IMR-90 (cell line): ENCODE results near the gene CRLF2. TPM values are rescaled to one million over a fixed set of nuclear protein-coding genes. Genes with fewer than 3 reads are reported as not detected.
"Not testable (repeated sequence)": the region's sequence is repeated elsewhere in the genome, so short reads cannot be mapped to it uniquely, and the experiment has no call there.

Source experiments
- ATAC-seq: fragments of 200-7000 bp; cut with Tn5 transposase; 2 replicates; pipeline ENCODE4 v1.9.1; 2020; ENCODE audit warnings: low read depth, mild to moderate bottlenecking, moderate library complexity
- BruUV-seq: library from RNA; stranded (reverse); fragments of 400-500 nt; replicated peaks from 2 replicates; lab custom pipeline; 2021; lab: Mats Ljungman, UMichigan
- CTCF ChIA-PET: fragments of 300-600 bp; formaldehyde crosslinking; extraction: SDS; loops from one replicate; lab custom pipeline; 2021; ENCODE audit warnings: antibody characterized with exemption; lab: Yijun Ruan, JAX
- POLR2A ChIA-PET: fragments of 300-600 bp; sonication (Branson Sonifier 250); formaldehyde crosslinking; loops from one replicate; lab custom pipeline; 2022; ENCODE audit warnings: antibody characterized with exemption; ENCODE audit not compliant: unreplicated experiment; lab: Charles Lee
- DNase-seq: peaks from one replicate; pipeline ENCODE4 v3.0.0; 2013
- H2AFZ ChIP-seq: replicated peaks from 2 replicates; pipeline ENCODE3; 2013; ENCODE audit warnings: low read length, mild to moderate bottlenecking; ENCODE audit not compliant: poor library complexity
- H2AK5ac ChIP-seq: 2 replicates; pipeline ENCODE4 v1.6.1; 2013; ENCODE audit warnings: low read depth, low read length, inconsistent platforms
- H2AK9ac ChIP-seq: replicated peaks from 2 replicates; pipeline ENCODE3; 2013; ENCODE audit warnings: mild to moderate bottlenecking, low read depth, low read length, moderate library complexity; ENCODE audit not compliant: poor library complexity
- H2BK120ac ChIP-seq: 2 replicates; pipeline ENCODE4 v1.6.1; 2013; ENCODE audit warnings: low read depth, low read length, inconsistent platforms
- H2BK15ac ChIP-seq: 3 replicates; pipeline ENCODE4 v1.6.1; 2013; ENCODE audit warnings: low read depth, low read length, inconsistent platforms
- H2BK20ac ChIP-seq: 2 replicates; pipeline ENCODE4 v1.6.1; 2013; ENCODE audit warnings: low read depth, mild to moderate bottlenecking, inconsistent platforms, low read length, moderate library complexity
- H2BK5ac ChIP-seq: 2 replicates; pipeline ENCODE4 v1.6.1; 2013; ENCODE audit warnings: mild to moderate bottlenecking, low read depth, low read length, inconsistent platforms; ENCODE audit not compliant: poor library complexity, severe bottlenecking
- H3K14ac ChIP-seq: replicated peaks from 2 replicates; pipeline ENCODE4 v1.6.1; 2013; ENCODE audit warnings: low read depth, low read length, inconsistent platforms
- H3K18ac ChIP-seq: 2 replicates; pipeline ENCODE4 v1.6.1; 2013; ENCODE audit warnings: low read depth, low read length, control low read depth
- H3K23ac ChIP-seq: 2 replicates; pipeline ENCODE4 v1.6.1; 2013; ENCODE audit warnings: low read depth, low read length, inconsistent platforms
- H3K27ac ChIP-seq: 2 replicates; pipeline ENCODE4 v1.5.1; 2013; ENCODE audit warnings: mild to moderate bottlenecking, control low read depth, low read length; ENCODE audit not compliant: insufficient read depth
- H3K27me3 ChIP-seq: 2 replicates; pipeline ENCODE4 v1.6.1; 2013; ENCODE audit warnings: low read length; ENCODE audit not compliant: control insufficient read depth, insufficient read depth
- H3K36me3 ChIP-seq: 2 replicates; pipeline ENCODE4 v1.6.1; 2013; ENCODE audit warnings: low read length, mixed read lengths; ENCODE audit not compliant: control insufficient read depth, insufficient read depth
- H3K4ac ChIP-seq: 2 replicates; pipeline ENCODE4 v1.6.1; 2013; ENCODE audit warnings: low read depth, low read length, inconsistent platforms
- H3K4me1 ChIP-seq: 2 replicates; pipeline ENCODE4 v1.6.1; 2013; ENCODE audit warnings: low read length, mixed read lengths; ENCODE audit not compliant: control insufficient read depth, insufficient read depth
- H3K4me2 ChIP-seq: 2 replicates; pipeline ENCODE4 v1.6.1; 2013; ENCODE audit warnings: low read depth, mild to moderate bottlenecking, control low read depth, low read length, moderate library complexity
- H3K4me3 ChIP-seq: 2 replicates; pipeline ENCODE4 v1.5.1; 2013; ENCODE audit warnings: low read depth, mild to moderate bottlenecking, control low read depth, low read length, moderate library complexity; ENCODE audit not compliant: insufficient read depth
- H3K56ac ChIP-seq: 2 replicates; pipeline ENCODE4 v1.6.1; 2013; ENCODE audit warnings: low read length, inconsistent platforms; ENCODE audit not compliant: insufficient read depth; ENCODE audit errors: extremely low read depth
- H3K79me1 ChIP-seq, 2 experiments: 2 replicates each; pipeline ENCODE4 v1.6.1; 2013; ENCODE audit warnings: low read length in 2 of 2, inconsistent platforms in 1 of 2, low read depth in 1 of 2
- H3K9ac ChIP-seq: 2 replicates; pipeline ENCODE4 v1.6.1; 2013; ENCODE audit warnings: low read depth, low read length, control low read depth
- H3K9me1 ChIP-seq: 2 replicates; pipeline ENCODE4 v1.6.1; 2013; ENCODE audit warnings: low read length, inconsistent platforms; ENCODE audit not compliant: insufficient read depth
- H3K9me3 ChIP-seq: 2 replicates; pipeline ENCODE4 v1.6.1; 2013; ENCODE audit warnings: low read length; ENCODE audit not compliant: control insufficient read depth, insufficient read depth
- H4K20me1 ChIP-seq: 2 replicates; pipeline ENCODE4 v1.6.1; 2013; ENCODE audit warnings: low read length, inconsistent platforms; ENCODE audit not compliant: insufficient read depth
- H4K5ac ChIP-seq: 2 replicates; pipeline ENCODE4 v1.6.1; 2013; ENCODE audit warnings: mild to moderate bottlenecking, low read depth, low read length, control low read depth
- H4K8ac ChIP-seq, 2 experiments: 2 replicates each; pipeline ENCODE4 v1.6.1; 2013; ENCODE audit warnings: low read depth in 2 of 2, low read length in 2 of 2, control low read depth in 1 of 2, inconsistent platforms in 1 of 2
- H4K91ac ChIP-seq: 2 replicates; pipeline ENCODE4 v1.6.1; 2013; ENCODE audit warnings: low read depth, low read length, inconsistent platforms; ENCODE audit not compliant: insufficient read depth
- WGBS, 2 experiments: methylation state at CpG; one replicate each; pipeline versions ENCODE4 v1.1.5 to v1.1.7; 2013; ENCODE audit warnings: missing lambda C conversion rate in 2 of 2; ENCODE audit not compliant: insufficient read length in 1 of 2; ENCODE audit errors: extremely low coverage in 2 of 2; 5-methylcytosine and 5-hydroxymethylcytosine counted together
- dilution Hi-C: fragments of 300-500 bp; cut with HindIII; formaldehyde crosslinking; loops from one replicate; pipeline ENCODE4 v1.14.3; 2018; ENCODE audit warnings: low sequenced_read_pairs; ENCODE audit not compliant: unreplicated experiment
- in situ Hi-C: fragments of 300-500 bp; cut with MboI; formaldehyde crosslinking; loops from 3 replicates; pipeline ENCODE4 v1.14.3; 2019; ENCODE audit warnings: low sequenced_read_pairs, inconsistent platforms, mixed read lengths
- intact Hi-C: fragments of 100-400 bp; cut with micrococcal nuclease; formaldehyde crosslinking; loops from 2 replicates; pipeline ENCODE4 v1.10.0; 2022
- polyA plus RNA-seq, 3 experiments: library from polyadenylated mRNA; depleted of rRNA; stranded (reverse); fragments of >200 nt; gene quantifications; 2 replicates each; pipeline ENCODE4 v1.2.3, GENCODE V29; 2012; ENCODE audit warnings: low replicate concordance in 1 of 3
- total RNA-seq: library from RNA; depleted of rRNA; stranded (reverse); fragments of >200 nt; gene quantifications from 2 replicates; pipeline ENCODE4 v1.2.3, GENCODE V29; 2012

The CRLF2 gene
- total and polyA plus RNA-seq, 2 of the 4 experiments (the other 2 are of a cell fraction): not detected

DNA sequence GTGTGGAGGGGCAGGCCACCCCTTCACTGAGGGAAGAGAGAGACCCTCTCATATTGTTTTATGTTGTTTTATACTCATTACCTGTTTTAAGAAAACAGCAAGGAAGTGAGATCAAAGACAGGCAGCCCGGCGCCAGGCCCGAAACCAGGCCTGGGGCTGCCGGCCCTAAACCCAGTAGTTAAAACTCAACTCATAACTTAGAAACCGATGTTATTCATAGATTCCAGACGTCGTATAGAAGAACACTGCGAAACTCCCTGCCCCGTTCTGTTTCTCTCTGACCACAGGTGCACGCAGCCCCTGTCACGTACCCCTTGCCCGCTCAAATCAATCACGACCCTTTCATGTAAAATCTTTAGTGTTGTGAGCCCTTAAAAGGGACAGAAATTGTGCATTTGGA, 40.5 kb downstream of the CRLF2 start:
- H2BK120ac ChIP-seq, in situ Hi-C loops, H3K4me3 ChIP-seq, BruUV-seq, H3K27ac ChIP-seq, H3K4me2 ChIP-seq, H3K18ac ChIP-seq, H4K20me1 ChIP-seq, H3K9ac ChIP-seq, dilution Hi-C loops, ATAC-seq, H3K36me3 ChIP-seq, H3K23ac ChIP-seq, H4K91ac ChIP-seq, CTCF ChIA-PET, H4K8ac ChIP-seq, H2BK20ac ChIP-seq, H2BK5ac ChIP-seq, H2BK15ac ChIP-seq, intact Hi-C loops, H3K9me3 ChIP-seq, H3K56ac ChIP-seq, H3K79me1 ChIP-seq, H3K14ac ChIP-seq, H2AFZ ChIP-seq, H3K27me3 ChIP-seq, H2AK5ac ChIP-seq, H3K9me1 ChIP-seq, POLR2A ChIA-PET, H2AK9ac ChIP-seq, DNase-seq, H4K5ac ChIP-seq, H3K4ac ChIP-seq, H3K4me1 ChIP-seq: not testable (repeated sequence)
- no CpG with 5 or more reads among the region's 13 CpGs for WGBS, 2 experiments
